GM12891 (cell line): ENCODE data around the gene PLRG1.

Source experiments
- PAX5 ChIP-seq: IDR thresholded peaks from 2 replicates; pipeline ENCODE4 v1.6.1; 2011; ENCODE audit warnings: low read length, moderate library complexity, mild to moderate bottlenecking; ENCODE audit not compliant: insufficient read depth, severe bottlenecking
- POLR2A ChIP-seq: IDR thresholded peaks from 2 replicates; pipeline ENCODE4 v1.6.1; 2011; ENCODE audit warnings: low read depth, low read length, control low read depth
- POLR2AphosphoS5 ChIP-seq: IDR thresholded peaks from 2 replicates; pipeline ENCODE4 v1.6.1; 2011; ENCODE audit warnings: low read depth, low read length, control low read depth
- POU2F2 ChIP-seq: IDR thresholded peaks from 2 replicates; pipeline ENCODE4 v1.6.1; 2011; ENCODE audit warnings: low read depth, mild to moderate bottlenecking, control low read depth, low read length, moderate library complexity
- SPI1 ChIP-seq: IDR thresholded peaks from 2 replicates; pipeline ENCODE4 v1.6.1; 2011; ENCODE audit warnings: low read depth, low read length, control low read depth
- TAF1 ChIP-seq: IDR thresholded peaks from 2 replicates; pipeline ENCODE4 v1.6.1; 2011; ENCODE audit warnings: low read depth, low read length, control low read depth

DNA sequence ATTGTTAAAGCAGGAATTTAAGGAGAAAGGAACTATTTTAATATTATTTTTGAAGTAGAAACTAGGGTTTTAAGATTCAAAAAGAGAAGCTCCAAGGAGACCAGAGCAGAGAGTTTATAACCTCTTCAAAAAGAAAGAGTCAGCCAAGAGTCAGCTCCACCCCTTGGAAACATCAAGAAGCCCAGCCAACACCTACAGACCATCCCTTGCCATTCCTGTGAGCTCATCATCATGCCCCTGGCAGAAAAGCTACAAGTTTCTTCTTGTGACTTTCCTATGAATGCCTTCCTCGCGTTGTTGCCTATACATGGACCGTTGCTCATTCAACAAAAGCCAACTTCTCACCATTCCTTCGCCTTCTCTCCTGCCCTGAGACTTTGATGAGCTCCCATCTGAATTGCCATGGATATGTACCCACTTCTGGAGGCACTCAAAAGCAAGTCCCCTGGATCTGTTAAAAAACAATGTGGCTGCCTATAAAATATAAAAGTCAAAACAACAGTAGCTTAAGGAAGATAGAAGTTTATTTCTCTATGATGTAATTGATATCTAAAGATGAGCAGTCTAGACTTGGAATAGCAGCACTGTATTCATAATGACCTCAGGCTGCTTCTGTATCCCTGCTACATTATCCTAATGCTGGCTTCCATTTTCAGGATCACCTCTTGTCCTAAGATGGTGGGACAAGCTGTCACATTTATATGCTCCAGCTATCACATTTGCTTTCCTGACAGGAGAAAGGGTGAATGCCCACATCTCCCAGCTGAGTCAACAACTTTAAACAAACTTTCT lies 20.3 kb downstream of the PLRG1 start:
- no peak for TF ChIP-seq TAF1
- TF ChIP-seq POLR2A: no peak
- TF ChIP-seq SPI1: no peak
- TF ChIP-seq POLR2AphosphoS5: no peak
- TF ChIP-seq POU2F2: no peak
- TF ChIP-seq PAX5: no peak
